CD4-positive, alpha-beta T cell treated with Interleukin-1 beta for 1 hour (primary cell): ENCODE results near the gene EPHA10.
A peak's percentile ranks its signal among the peaks of the same experiment; 100 is the strongest.
"Not testable (repeated sequence)": the region's sequence is repeated elsewhere in the genome, so short reads cannot be mapped to it uniquely, and the experiment has no call there.

ENCODE experiments used
- DNase-seq, 2 donors: peaks; one replicate each; pipeline ENCODE4 v3.0.0-alpha.2; 2020 to 2022

The EPHA10 gene

DNA sequence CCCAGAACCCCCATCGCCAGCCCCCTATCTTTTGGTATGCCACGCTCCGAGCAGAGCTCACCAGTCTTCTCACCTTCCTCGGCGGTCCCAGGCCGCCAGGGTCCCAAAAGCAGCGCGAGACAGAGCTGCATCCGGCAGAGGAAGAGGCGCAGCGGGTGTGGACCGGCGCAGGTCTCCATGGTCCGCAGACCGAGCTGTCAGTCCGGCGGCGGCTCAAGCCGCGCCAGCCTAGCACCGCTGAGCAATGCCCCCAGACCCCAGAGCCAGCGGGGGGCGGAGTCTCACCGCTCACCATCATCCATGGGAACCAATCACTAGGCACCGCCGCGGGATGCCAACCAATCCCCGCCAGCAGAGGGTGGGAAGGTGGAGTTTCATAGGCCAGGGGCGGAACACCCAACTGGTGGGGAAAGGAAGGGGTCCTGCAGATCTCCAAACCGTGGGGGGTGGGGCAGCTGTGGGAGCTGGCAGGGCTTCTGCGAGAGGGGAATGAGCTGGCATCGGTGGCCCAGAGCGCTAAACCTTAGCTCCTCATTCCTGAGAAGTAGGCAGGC lies at the start of gene EPHA10:
TSS of gene EPHA10 (minus strand) at position 233 of the 554 bp plus-strand sequence. CDS start at position 179, 54 bp downstream.
- no peak for DNase-seq

DNA sequence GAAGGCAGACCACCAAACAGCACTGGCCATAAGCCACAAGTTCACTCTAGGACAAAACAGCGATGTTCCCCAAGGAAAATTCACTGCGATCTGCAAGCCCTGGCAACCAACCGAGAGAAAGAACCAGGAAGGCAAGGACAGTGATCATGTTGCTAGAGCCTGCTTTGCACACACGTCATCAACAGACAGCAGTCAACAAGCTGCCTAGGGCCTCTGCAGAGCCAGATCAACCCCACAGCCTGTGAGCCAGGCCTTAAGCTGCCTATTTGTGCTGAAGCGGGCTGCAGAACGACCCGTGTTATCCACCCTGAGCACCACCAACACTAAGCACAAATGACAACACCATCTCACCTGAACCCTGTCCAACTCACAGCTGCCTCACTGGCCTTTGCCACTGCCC lies 49.3 kb upstream of the EPHA10 start:
- no peak for DNase-seq

DNA sequence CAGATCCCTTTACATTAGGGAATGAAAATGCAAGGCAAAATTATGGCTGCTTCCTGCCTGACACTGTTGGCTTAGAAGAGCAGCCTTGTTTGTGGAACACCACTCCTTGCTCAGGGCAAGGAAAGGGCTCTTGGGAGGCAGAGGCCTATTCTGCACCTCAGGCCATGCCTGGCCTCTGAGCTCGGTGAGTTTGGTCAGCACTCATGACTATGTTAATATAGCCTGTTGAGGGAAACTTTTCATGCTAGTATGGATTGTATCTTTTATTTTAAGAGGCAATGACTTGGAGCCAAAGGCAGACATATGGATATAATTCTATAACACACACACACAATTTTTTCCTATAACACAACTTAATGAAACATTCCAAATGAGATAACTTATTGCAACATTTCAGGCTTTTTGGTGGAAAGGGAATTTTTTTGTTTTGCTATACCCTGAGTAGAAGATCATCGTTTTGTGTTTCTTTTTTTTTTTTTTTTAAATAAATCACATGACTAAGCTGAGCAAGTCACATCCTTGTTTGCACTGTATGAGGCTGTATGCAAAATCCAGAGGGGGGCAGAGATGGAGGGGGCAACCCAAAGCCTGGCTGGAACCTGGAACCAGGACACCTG lies 48.7 kb upstream of the EPHA10 start:
- DNase-seq, result no peak

DNA sequence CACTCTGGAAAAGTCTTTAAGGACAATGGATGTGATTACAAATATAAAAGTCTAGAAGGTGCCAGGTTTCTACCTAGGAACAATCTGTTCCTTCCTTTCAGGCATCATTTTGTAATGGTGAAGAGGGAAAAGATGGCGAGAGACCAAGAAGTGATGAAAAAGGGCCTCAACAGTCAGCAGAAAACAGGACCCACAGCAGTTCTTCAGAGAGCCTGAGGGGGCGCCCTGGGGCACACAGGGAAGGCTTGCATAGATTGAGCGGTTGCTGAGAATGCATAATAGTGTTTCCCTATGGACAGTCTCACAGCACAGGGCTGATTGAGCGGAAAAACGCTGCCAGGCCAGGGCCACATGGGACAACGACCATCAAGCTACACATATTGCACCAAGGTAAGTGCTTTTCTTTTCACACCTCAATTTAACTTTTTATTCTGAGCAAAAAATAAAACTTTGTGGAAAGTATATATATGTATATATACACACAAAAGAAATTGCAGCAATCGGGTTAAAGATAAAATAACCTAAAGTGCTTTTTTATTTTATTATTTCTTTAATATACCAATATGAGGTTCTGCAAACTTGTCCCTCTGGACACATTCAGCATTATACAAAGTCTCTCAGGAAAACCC lies 46.2 kb upstream of the EPHA10 start:
- peak; percentile 69 to 73 for DNase-seq

DNA sequence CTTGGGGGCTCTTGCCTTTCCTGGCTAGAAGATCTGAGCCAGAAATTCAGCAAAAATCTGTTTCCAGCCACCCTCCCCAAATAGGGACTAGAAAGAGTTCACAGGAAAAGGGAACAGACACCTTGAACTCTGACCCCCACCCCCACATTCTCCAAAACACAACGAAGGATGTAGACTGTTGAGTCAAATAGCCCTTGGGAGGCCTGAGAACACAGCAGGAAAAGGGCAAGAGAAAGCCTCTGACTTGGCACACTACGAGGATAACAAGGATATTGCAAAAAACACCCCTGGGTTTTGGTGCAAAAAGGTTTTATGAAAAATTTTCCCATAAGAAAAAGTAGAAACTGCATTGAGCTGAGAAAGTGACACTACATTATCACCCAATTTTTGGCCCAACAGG lies 45.0 kb upstream of the EPHA10 start:
- DNase-seq, result no peak

GRCh38 chr1:37808369-37809319 lies 43.7 kb upstream of the EPHA10 start:
- peak in 1 of 2 donors; percentile 57 for DNase-seq

DNA sequence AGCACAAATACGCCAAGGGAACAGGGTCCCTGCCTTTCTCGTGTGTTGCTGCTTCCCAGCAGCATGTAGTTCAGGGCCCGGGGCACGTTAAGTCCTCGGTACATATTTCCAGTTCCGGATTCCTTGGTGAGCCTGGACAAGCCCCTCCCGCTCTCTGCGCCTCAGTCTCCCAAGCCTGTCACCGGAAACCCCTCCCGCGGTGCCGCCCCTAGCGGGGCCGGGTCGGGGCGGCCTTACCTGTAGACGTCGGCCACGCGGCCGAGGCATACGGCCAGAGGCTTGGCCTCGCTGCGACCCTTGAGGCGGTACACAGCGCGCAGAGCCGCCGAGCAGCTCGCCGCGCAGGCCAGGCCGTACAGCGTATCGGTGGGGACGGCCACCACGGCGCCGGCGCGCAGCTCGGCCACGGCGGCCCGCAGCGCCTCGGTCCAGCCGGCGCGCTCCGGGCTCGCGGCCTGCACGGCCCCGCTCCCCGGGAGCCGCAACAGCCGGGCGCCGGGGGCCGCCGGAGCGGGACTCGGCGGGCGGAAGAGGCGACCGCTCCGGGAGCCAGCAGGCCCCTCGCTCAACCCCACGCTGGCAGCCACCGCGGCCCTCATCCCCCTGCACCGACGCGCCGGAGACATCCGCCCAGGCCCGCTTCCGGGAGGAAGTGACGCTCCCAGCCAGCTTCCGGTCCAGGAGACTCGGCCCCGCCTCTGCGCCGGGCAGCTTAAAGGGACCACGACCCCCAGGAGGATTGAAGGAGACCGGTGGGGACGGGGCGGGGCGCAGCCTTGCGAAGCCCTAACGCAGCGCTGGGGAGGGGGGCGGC lies 42.8 kb upstream of the EPHA10 start, which contains the start of the genes C1orf122 and YRDC:
TSS of gene C1orf122 (plus strand) at position 236 of the 814 bp plus-strand sequence. CDS start 615 bp downstream, outside the sequence.
TSS of gene YRDC (minus strand) at position 654 of the 814 bp plus-strand sequence. CDS start at position 626, 28 bp downstream.
- peak; percentile 92 for DNase-seq

- DNase-seq, result no peak
Measured at GRCh38 chr1:37807220-37807554, 42.3 kb upstream of the EPHA10 start.

GRCh38 chr1:37802439-37802838 lies 37.5 kb upstream of the EPHA10 start:
- no peak for DNase-seq

GRCh38 chr1:37797750-37798345 lies 32.9 kb upstream of the EPHA10 start:
- DNase-seq, result no peak

DNA sequence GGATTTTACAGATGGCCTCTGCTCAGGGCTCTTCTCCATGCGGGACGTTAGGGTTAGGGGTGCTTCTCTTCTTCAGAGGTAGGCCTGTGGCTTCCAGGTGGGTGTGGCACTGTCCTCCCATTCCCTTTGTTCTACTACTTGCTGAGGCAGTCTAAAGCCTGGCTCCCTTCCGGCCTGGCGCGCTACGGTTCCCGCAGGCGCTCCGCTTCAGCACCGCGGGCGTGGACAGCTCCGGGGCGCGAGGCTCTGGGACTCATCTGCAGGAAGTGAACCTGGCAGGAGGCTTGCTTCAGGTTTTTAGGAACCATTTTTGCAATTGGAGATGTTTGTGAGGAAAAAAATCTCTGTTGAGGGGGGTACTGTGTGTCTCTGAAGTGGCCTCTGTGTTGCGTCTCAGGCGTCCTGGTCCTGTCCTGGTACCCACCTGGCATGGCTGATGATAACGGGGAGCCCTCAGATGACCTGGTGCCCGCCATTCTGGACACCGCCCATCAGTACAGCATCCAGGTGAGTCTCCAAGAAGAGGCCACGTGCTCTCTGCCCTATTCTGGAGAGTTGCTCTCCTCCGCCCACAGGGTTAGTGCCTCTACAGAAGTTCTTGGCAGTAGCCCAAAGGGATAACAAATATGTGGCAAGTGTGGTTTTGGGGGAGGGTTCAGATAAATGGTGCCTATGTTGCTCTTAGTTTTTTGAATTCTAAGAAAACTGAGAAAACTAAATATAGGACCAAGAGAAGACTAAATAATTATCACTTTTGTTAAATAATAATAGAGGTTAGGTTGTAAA lies 30.6 kb upstream of the EPHA10 start:
- peak; percentile 25 to 34 for DNase-seq

GRCh38 chr1:37794372-37795339 lies 29.7 kb upstream of the EPHA10 start:
- DNase-seq, result no peak

DNA sequence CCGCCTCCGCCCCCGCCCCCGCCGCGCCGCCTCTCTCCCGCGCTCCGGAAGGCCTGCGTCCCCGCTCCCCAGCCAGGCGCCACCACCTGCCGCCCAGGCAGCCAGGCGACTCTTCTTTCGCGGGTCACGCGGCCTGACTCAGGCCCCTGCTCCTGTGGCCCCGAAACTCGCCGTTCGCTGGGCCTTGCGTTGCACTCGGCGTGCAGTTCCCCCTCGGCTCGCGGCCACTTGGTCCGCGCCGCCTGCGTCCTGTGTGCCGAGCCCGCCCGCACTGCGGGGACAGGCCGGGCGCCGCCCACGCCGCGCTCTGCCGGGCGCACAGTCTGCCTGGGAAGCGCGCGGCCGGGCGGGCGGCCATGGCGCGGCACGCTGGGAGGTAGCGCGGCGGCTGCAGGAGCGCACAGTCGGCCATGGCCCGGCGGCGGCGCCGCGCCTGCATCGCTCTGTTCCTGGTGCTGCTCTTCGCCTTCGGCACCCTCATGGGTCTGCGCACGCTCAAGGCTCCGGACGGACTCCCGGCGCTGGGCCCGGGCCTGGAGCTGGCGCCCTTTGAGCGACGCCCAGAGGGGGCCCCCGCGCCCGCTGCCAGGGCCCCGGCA lies 29.0 kb upstream of the EPHA10 start, which contains the start of gene MANEAL:
TSS of gene MANEAL (plus strand) at position 75 of the 599 bp plus-strand sequence. CDS start at position 411, 336 bp downstream.
- DNase-seq, result peak; percentile 26 to 31

GRCh38 chr1:37792943-37793686 lies 28.2 kb upstream of the EPHA10 start:
- DNase-seq, result no peak

GRCh38 chr1:37782491-37782890 lies 17.6 kb upstream of the EPHA10 start:
- no peak for DNase-seq

- no peak for DNase-seq
Measured at GRCh38 chr1:37778654-37779053, 13.7 kb upstream of the EPHA10 start.

GRCh38 chr1:37776946-37777516 lies 12.1 kb upstream of the EPHA10 start:
- DNase-seq, result no peak

DNA sequence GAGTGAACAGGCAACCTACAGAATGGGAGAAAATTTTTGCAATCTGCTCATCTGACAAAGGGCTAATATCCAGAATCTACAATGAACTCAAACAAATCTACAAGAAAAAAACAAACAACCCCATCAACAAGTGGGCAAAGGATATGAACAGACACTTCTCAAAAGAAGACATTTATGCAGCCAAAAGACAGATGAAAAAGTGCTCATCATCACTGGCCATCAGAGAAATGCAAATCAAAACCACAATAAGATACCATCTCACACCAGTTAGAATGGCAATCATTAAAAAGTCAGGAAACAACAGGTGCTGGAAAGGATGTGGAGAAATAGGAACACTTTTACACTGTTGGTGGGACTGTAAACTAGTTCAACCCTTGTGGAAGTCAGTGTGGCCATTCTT lies 6.5 kb upstream of the EPHA10 start:
- DNase-seq, result not testable (repeated sequence)
